Gastrocnemius medialis (tissue), 4 donors: Measurements from ENCODE around the gene ADCY5. TPM values are rescaled to one million over a fixed set of nuclear protein-coding genes. Genes with fewer than 3 reads are reported as not detected.

Source experiments
- ATAC-seq, 2 donors: fragments of 150-250 bp; one replicate each; pipeline ENCODE4 v1.9.1; 2016
- DNase-seq, 2 donors: peaks; one replicate each; pipeline ENCODE4 v3.0.0-alpha.2; 2019
- H3K27ac ChIP-seq, 4 donors: fragments of 200-600 bp; sonication (generic); 1 replicate in 1 of 4; 2 replicates in 3 of 4; pipeline ENCODE4 v1.5.1; 2016 to 2018; ENCODE audit warnings: mild to moderate bottlenecking in 2 of 4, moderate library complexity in 1 of 4
- H3K27me3 ChIP-seq, 3 donors: fragments of 200-600 bp; sonication (generic) in 2 of 3; 1 replicate in 1 of 3; 2 replicates in 2 of 3; pipeline versions ENCODE4 v1.5.1 to v1.6.0; 2016 to 2019; ENCODE audit warnings: mild to moderate bottlenecking in 1 of 3, moderate library complexity in 1 of 3
- H3K36me3 ChIP-seq, 2 donors: fragments of 200-600 bp; sonication (generic) in 1 of 2; one replicate each; pipeline ENCODE4 v1.5.1; 2017 to 2018
- H3K4me1 ChIP-seq, 2 donors: fragments of 200-600 bp; sonication (generic) in 1 of 2; one replicate each; pipeline ENCODE4 v1.5.1; 2016 to 2017; ENCODE audit warnings: mild to moderate bottlenecking in 2 of 2
- H3K4me3 ChIP-seq, 4 donors: fragments of 200-600 bp; sonication (generic) in 3 of 4; 1 replicate in 1 of 4; 2 replicates in 3 of 4; pipeline ENCODE4 v1.5.1; 2016 to 2019; ENCODE audit warnings: mild to moderate bottlenecking in 2 of 4
- H3K9me3 ChIP-seq, 3 donors: fragments of 200-600 bp; sonication (generic) in 2 of 3; 1 replicate in 1 of 3; 2 replicates in 2 of 3; pipeline ENCODE4 v1.5.1; 2016 to 2019
- CTCF ChIP-seq, 5 experiments: fragments of 450-650 bp in 3 of 5; fragments of 200-600 bp in 2 of 5; sonication (generic) in 2 of 5; IDR thresholded peaks in 4 of 5; conservative IDR thresholded peaks in 1 of 5; 1 replicate in 4 of 5; 2 replicates in 1 of 5; pipeline ENCODE4 v1.5.1; 2016 to 2019; ENCODE audit warnings: antibody characterized with exemption in 5 of 5, mild to moderate bottlenecking in 3 of 5, moderate library complexity in 3 of 5
- POLR2A ChIP-seq, 2 donors: fragments of 450-650 bp; IDR thresholded peaks; one replicate each; pipeline ENCODE4 v1.6.1; 2017; ENCODE audit warnings: antibody characterized with exemption in 2 of 2, mild to moderate bottlenecking in 2 of 2, moderate library complexity in 2 of 2
- in situ Hi-C, 4 donors: fragments of 200-750 bp; cut with MboI; loops; one replicate each; pipeline versions ENCODE4 v1.15.0 to v1.8.0; 2017; ENCODE audit warnings: low sequenced_read_pairs in 4 of 4
- intact Hi-C: fragments of 100-400 bp; cut with DNase I; formaldehyde crosslinking; loops from one replicate; pipeline ENCODE4 v1.15.1; 2023; ENCODE audit warnings: low total_unique reads
- total RNA-seq, 4 donors: library from RNA; depleted of rRNA; stranded (reverse); fragments of >200 nt; gene quantifications; one replicate each; pipeline versions ENCODE4 v1.1.0 to v1.2.3, GENCODE V29; 2016

The ADCY5 gene
- total RNA-seq, 4 donors from 2014 or later: 1.0 to 6.4 (median 4.3) TPM

DNA sequence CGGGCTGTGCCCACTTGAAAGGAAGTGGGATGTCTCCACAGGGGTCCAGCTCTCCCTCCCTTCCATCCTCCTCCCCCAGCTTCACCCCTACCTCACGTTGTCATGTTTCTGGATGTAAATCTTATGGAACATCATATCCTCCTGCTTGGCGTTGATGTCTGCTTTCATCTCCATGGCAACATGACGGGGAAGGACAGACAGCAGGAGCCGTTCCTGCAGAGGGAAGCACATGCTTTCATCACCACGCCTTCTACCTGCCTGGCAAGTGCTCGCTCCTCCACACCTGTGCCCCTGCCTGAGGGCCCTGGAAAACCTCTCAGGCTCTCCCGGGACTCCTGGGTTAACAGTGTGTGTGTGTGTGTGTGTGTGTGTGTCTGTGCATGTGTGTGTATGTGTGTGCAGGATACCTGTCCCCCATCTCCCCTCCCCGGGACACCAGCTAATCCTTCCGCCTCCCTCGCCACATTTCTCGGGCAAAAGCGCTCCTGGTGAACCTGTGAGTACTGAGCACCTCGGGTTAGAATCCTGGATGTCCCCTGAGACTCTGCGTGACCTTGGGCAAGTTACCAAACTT is 101.1 kb downstream of the ADCY5 start:
- Histone ChIP-seq H3K36me3 (no peaks in the 10 kb centered on the region), H3K4me1 (no peaks in the 10 kb centered on the region), H3K27ac (no peak overlapping the region), H3K9me3 (no peaks in the 10 kb centered on the region), H3K27me3 (peaks cover 0 to 7% (median 4%) of the 10 kb centered on the region in 3 donors), H3K4me3 (no peak overlapping the region)
- DNase-seq (no peak), ATAC-seq (no peak)
- in situ Hi-C loops (loop anchor here in 3 of 4 donors (25.0 kb wide), 1 partner anchor 140 kb away; no protein-coding TSS in a partner anchor), intact Hi-C loops (no loop called here)
- no peak for TF ChIP-seq POLR2A (IDR thresholded peaks at IDR 0.05)
- no peak for TF ChIP-seq CTCF (IDR thresholded peaks at IDR 0.05 in 4 of 5, conservative IDR thresholded peaks at IDR 0.05 in 1 of 5)

GRCh38 chr3:123347205-123347604 is 101.7 kb downstream of the ADCY5 start:
- H3K36me3 ChIP-seq: no peaks in the 10 kb centered on the region
- TF ChIP-seq CTCF (IDR thresholded peaks at IDR 0.05 in 4 of 5, conservative IDR thresholded peaks at IDR 0.05 in 1 of 5) (no peak), POLR2A (IDR thresholded peaks at IDR 0.05) (no peak)
- no peaks in the 10 kb centered on the region for H3K9me3 ChIP-seq
- in situ Hi-C loops (loop anchor here in 3 of 4 donors (25.0 kb wide), 1 partner anchor 140 kb away; no protein-coding TSS in a partner anchor), intact Hi-C loops (no loop called here)
- H3K27ac ChIP-seq: no peak overlapping the region
- no peaks in the 10 kb centered on the region for H3K4me1 ChIP-seq
- ATAC-seq: no peak
- no peak overlapping the region for H3K4me3 ChIP-seq
- DNase-seq: no peak
- peaks cover 0 to 7% (median 4%) of the 10 kb centered on the region in 3 donors for H3K27me3 ChIP-seq

GRCh38 chr3:123346021-123346420 is 102.9 kb downstream of the ADCY5 start:
- ATAC-seq: no peak

DNA sequence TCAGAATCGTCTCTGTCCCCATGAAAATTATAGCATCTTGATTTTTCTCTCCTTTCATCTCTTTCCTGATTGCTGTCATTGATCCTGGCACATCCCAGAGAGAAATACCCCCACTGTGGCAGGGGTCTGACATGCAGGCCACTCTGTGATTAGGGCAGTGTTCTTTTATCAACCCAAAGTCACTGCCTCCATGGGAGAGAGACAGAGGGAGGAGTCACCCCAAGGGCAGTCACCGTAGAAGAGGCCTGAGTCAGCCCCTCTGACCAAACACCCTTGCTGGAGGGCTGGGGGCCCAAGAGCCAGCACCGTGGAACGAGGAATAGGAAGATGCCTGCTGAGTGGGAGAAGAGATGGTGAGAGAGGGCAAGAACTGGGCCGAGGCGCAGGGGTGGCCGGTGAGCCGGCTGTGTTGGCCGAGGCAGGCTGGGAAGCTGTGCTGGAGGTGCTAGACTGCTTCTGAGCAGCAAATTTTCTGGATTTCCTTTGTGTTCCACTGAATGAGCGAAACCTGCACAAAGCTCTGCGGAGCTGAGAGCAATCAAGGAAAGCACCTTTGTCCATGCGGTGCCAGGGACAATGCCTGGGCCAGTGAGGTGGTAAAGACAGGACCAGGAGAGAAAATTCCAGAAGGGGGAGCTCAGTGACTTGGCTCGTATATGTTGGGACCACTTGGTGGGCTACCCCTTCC is 103.8 kb downstream of the ADCY5 start:
- peaks cover 0 to 4% (median 2%) of the 10 kb centered on the region in 3 donors for H3K27me3 ChIP-seq
- intact Hi-C loops: no loop called here
- no peak overlapping the region for H3K4me3 ChIP-seq
- no peak for TF ChIP-seq CTCF (IDR thresholded peaks at IDR 0.05 in 4 of 5, conservative IDR thresholded peaks at IDR 0.05 in 1 of 5)
- TF ChIP-seq POLR2A (IDR thresholded peaks at IDR 0.05): no peak
- ATAC-seq (no peak), DNase-seq (no peak)
- no peaks in the 10 kb centered on the region for H3K9me3 ChIP-seq
- no peak overlapping the region for H3K27ac ChIP-seq
- no peaks in the 10 kb centered on the region for H3K4me1 ChIP-seq
- H3K36me3 ChIP-seq: no peaks in the 10 kb centered on the region
- in situ Hi-C loops: loop anchor here in 3 of 4 donors (25.0 kb wide), 1 partner anchor 142 kb away; no protein-coding TSS in a partner anchor

More at GRCh38 chr3:123346021-123346420, 102.9 kb downstream of the ADCY5 start:
- in situ Hi-C loops (loop anchor here in 3 of 4 donors (25.0 kb wide), 1 partner anchor 141 kb away; no protein-coding TSS in a partner anchor), intact Hi-C loops (no loop called here)
- H3K9me3 ChIP-seq: no peaks in the 10 kb centered on the region
- TF ChIP-seq POLR2A (IDR thresholded peaks at IDR 0.05): no peak
- no peak for TF ChIP-seq CTCF (IDR thresholded peaks at IDR 0.05 in 4 of 5, conservative IDR thresholded peaks at IDR 0.05 in 1 of 5)
- no peaks in the 10 kb centered on the region for H3K4me1 ChIP-seq
- H3K27ac ChIP-seq: no peak overlapping the region
- no peak overlapping the region for H3K4me3 ChIP-seq
- H3K27me3 ChIP-seq: peaks cover 0 to 5% (median 4%) of the 10 kb centered on the region in 3 donors
- H3K36me3 ChIP-seq: no peaks in the 10 kb centered on the region
- DNase-seq: no peak
